ENCODE measurements around the gene PCED1A. TPM values are rescaled to one million over a fixed set of nuclear protein-coding genes. Genes with fewer than 3 reads are reported as not detected.
A peak's percentile ranks its signal among the peaks of the same experiment; 100 is the strongest.

PCED1A gene
- total RNA-seq (2014; rRNA removed; shearing (Covaris generic); ENCODE audit: low replicate concordance): 4.7 and 7.9 TPM in 2 replicates

GRCh38 chr20:2840138-2840966 lies at the start of gene PCED1A, which contains the start of gene VPS16:
PCED1A (minus strand) TSS chr20:2840655; CDS start chr20:2839912, 743 bp downstream.
VPS16 (plus strand) TSS chr20:2840745; CDS start chr20:2840775, 30 bp downstream.
- H3K36me3 ChIP-seq: no peaks in the 10 kb centered on the region
- peak; percentile 85 for DNase-seq
- H3K27me3 ChIP-seq: no peaks in the 10 kb centered on the region
- no peaks in the 10 kb centered on the region for H3K9me3 ChIP-seq
- peak within 1 kb of the TSS; percentile 62 for H3K4me3 ChIP-seq

GRCh38 chr20:2889797-2890196 lies 49.3 kb upstream of the PCED1A start:
- H3K36me3 ChIP-seq: no peaks in the 10 kb centered on the region
- no peak overlapping the region for H3K4me3 ChIP-seq
- no peaks in the 10 kb centered on the region for H3K9me3 ChIP-seq
- no peaks in the 10 kb centered on the region for H3K27me3 ChIP-seq
- no peak for DNase-seq

- Histone ChIP-seq H3K36me3 (no peaks in the 10 kb centered on the region), H3K4me3 (no peak overlapping the region), H3K27me3 (no peaks in the 10 kb centered on the region), H3K9me3 (no peaks in the 10 kb centered on the region)
- DNase-seq: no peak
These were observed 48.8 kb upstream of the PCED1A start for GRCh38 chr20:2889209-2889608.

- H3K9me3 ChIP-seq: no peaks in the 10 kb centered on the region
- no peaks in the 10 kb centered on the region for H3K27me3 ChIP-seq
- no peak for DNase-seq
- no peak overlapping the region for H3K4me3 ChIP-seq
- H3K36me3 ChIP-seq: no peaks in the 10 kb centered on the region
These were observed 47.9 kb upstream of the PCED1A start for GRCh38 chr20:2888224-2888955.

- Histone ChIP-seq H3K4me3 (no peak overlapping the region), H3K27me3 (no peaks in the 10 kb centered on the region)
These were observed 47.3 kb upstream of the PCED1A start for GRCh38 chr20:2887715-2888114.

GRCh38 chr20:2883726-2884637 lies 43.5 kb upstream of the PCED1A start:
- Histone ChIP-seq H3K27me3 (no peaks in the 10 kb centered on the region), H3K9me3 (no peaks in the 10 kb centered on the region), H3K4me3 (no peak overlapping the region), H3K36me3 (no peaks in the 10 kb centered on the region)
- no peak for DNase-seq

More at GRCh38 chr20:2887715-2888114, 47.3 kb upstream of the PCED1A start:
- Histone ChIP-seq H3K9me3 (no peaks in the 10 kb centered on the region), H3K36me3 (no peaks in the 10 kb centered on the region)
- DNase-seq: no peak

- Histone ChIP-seq H3K4me3 (no peak overlapping the region), H3K27me3 (no peaks in the 10 kb centered on the region), H3K9me3 (no peaks in the 10 kb centered on the region), H3K36me3 (no peaks in the 10 kb centered on the region; the same call in 1 of the 2 replicates)
- no peak for DNase-seq
These were observed 40.2 kb upstream of the PCED1A start for GRCh38 chr20:2880650-2881049.

GRCh38 chr20:2879146-2879545 lies 38.7 kb upstream of the PCED1A start:
- peak; percentile 61 for DNase-seq
- Histone ChIP-seq H3K4me3 (no peak overlapping the region), H3K36me3 (no peaks in the 10 kb centered on the region; the same call in 1 of the 2 replicates), H3K27me3 (no peaks in the 10 kb centered on the region), H3K9me3 (no peaks in the 10 kb centered on the region)

GRCh38 chr20:2878515-2878914 lies 38.1 kb upstream of the PCED1A start:
- no peaks in the 10 kb centered on the region; the same call in 1 of the 2 replicates for H3K36me3 ChIP-seq
- DNase-seq: no peak
- H3K4me3 ChIP-seq: no peak overlapping the region
- no peaks in the 10 kb centered on the region for H3K9me3 ChIP-seq
- H3K27me3 ChIP-seq: no peaks in the 10 kb centered on the region

GRCh38 chr20:2875690-2876203 lies 35.3 kb upstream of the PCED1A start:
- no peak for DNase-seq
- H3K36me3 ChIP-seq: no peaks in the 10 kb centered on the region; the same call in 1 of the 2 replicates
- no peak overlapping the region for H3K4me3 ChIP-seq
- H3K9me3 ChIP-seq: no peaks in the 10 kb centered on the region
- no peaks in the 10 kb centered on the region for H3K27me3 ChIP-seq

- H3K4me3 ChIP-seq: peak overlapping the region; percentile 70
- H3K27me3 ChIP-seq: no peaks in the 10 kb centered on the region
- H3K36me3 ChIP-seq: no peaks in the 10 kb centered on the region; the same call in 1 of the 2 replicates
- no peak for DNase-seq
- H3K9me3 ChIP-seq: no peaks in the 10 kb centered on the region
These were observed 34.0 kb upstream of the PCED1A start for GRCh38 chr20:2874456-2874855.

GRCh38 chr20:2873747-2874041 lies 33.2 kb upstream of the PCED1A start:
- Histone ChIP-seq H3K4me3 (peak overlapping the region; percentile 70), H3K27me3 (no peaks in the 10 kb centered on the region), H3K9me3 (no peaks in the 10 kb centered on the region), H3K36me3 (no peaks in the 10 kb centered on the region; the same call in 1 of the 2 replicates)
- peak; percentile 31 for DNase-seq

- peak within 1 kb of the TSS; percentile 70 for H3K4me3 ChIP-seq
- H3K27me3 ChIP-seq: no peaks in the 10 kb centered on the region
- no peaks in the 10 kb centered on the region; the same call in 1 of the 2 replicates for H3K36me3 ChIP-seq
- DNase-seq: peak; percentile 87
- no peaks in the 10 kb centered on the region for H3K9me3 ChIP-seq
These were observed 32.7 kb upstream of the PCED1A start, which contains the start of gene PTPRA for GRCh38 chr20:2873010-2873746. PTPRA (plus strand) TSS chr20:2873481; CDS start chr20:2964278, 90,797 bp downstream.

GRCh38 chr20:2872459-2873009 lies 32.1 kb upstream of the PCED1A start:
- peak overlapping the region; percentile 70 for H3K4me3 ChIP-seq
- no peaks in the 10 kb centered on the region; the same call in 1 of the 2 replicates for H3K36me3 ChIP-seq
- no peaks in the 10 kb centered on the region for H3K9me3 ChIP-seq
- DNase-seq: peak; percentile 18
- H3K27me3 ChIP-seq: no peaks in the 10 kb centered on the region

- no peak for DNase-seq
- no peaks in the 10 kb centered on the region for H3K27me3 ChIP-seq
These were observed 31.4 kb upstream of the PCED1A start for GRCh38 chr20:2871661-2872458.

More at GRCh38 chr20:2871661-2872458, 31.4 kb upstream of the PCED1A start:
- no peak overlapping the region for H3K4me3 ChIP-seq
- H3K9me3 ChIP-seq: no peaks in the 10 kb centered on the region
- no peaks in the 10 kb centered on the region for H3K36me3 ChIP-seq

Data from MG63 (cell line).